K562 (cell line): ENCODE results near the gene MINPP1. TPM values are rescaled to one million over a fixed set of nuclear protein-coding genes. Genes with fewer than 3 reads are reported as not detected.

Experiments used
- ESRRB ChIP-seq: fragments of 250-450 bp; sonication (Bioruptor Pico); IDR thresholded peaks from 2 replicates; pipeline ENCODE4 v1.5.0; 2020; ENCODE audit warnings: mild to moderate bottlenecking, moderate library complexity, borderline replicate concordance
- FOSL1 ChIP-seq: fragments of 200-800 bp; sonication (Bioruptor generic); conservative IDR thresholded peaks from 2 replicates; pipeline ENCODE4 v1.6.1; 2016; ENCODE audit warnings: missing genetic modification characterization, missing compliant biosample characterization
- GATA2 ChIP-seq: sonication (generic); formaldehyde crosslinking; IDR thresholded peaks from 2 replicates; pipeline ENCODE4 v1.4.0; 2020; ENCODE audit warnings: mild to moderate bottlenecking, missing genetic modification reagents
- L3MBTL2 ChIP-seq: fragments of 450-650 bp; IDR thresholded peaks from 2 replicates; pipeline ENCODE4 v1.6.1; 2016; ENCODE audit warnings: mild to moderate bottlenecking, moderate library complexity
- MTA2 ChIP-seq: fragments of 450-650 bp; IDR thresholded peaks from 2 replicates; pipeline ENCODE4 v1.6.1; 2016; ENCODE audit warnings: low read depth
- NCOA2 ChIP-seq, 2 experiments: fragments of 450-650 bp; IDR thresholded peaks; 2 replicates each; pipeline ENCODE4 v1.6.1; 2018; ENCODE audit warnings: mild to moderate bottlenecking in 2 of 2, moderate library complexity in 1 of 2; ENCODE audit not compliant: partially characterized antibody in 2 of 2
- NCOA6 ChIP-seq: fragments of 450-650 bp; IDR thresholded peaks from 2 replicates; pipeline ENCODE4 v1.6.1; 2017; ENCODE audit warnings: mild to moderate bottlenecking
- NR4A1 ChIP-seq, 2 experiments: fragments of 250-450 bp in 1 of 2; fragments of 450-650 bp in 1 of 2; sonication (Bioruptor Pico) in 1 of 2; IDR thresholded peaks; 2 replicates each; pipeline versions ENCODE4 v1.4.0 to v1.6.1; 2016 to 2020; ENCODE audit warnings: mild to moderate bottlenecking in 2 of 2, missing compliant biosample characterization in 1 of 2, missing genetic modification characterization in 1 of 2, moderate library complexity in 1 of 2
- POLR2A ChIP-seq: fragments of 450-650 bp; conservative IDR thresholded peaks from 2 replicates; pipeline ENCODE4 v1.6.1; 2016
- POLR2AphosphoS5 ChIP-seq: IDR thresholded peaks from 2 replicates; pipeline ENCODE4 v1.6.1; 2011; ENCODE audit warnings: mild to moderate bottlenecking, low read depth, low read length, moderate library complexity; ENCODE audit not compliant: control insufficient read depth, insufficient read depth
- PTRF ChIP-seq: fragments of 450-650 bp; IDR thresholded peaks from 2 replicates; pipeline ENCODE4 v1.6.1; 2016; ENCODE audit warnings: mild to moderate bottlenecking, missing genetic modification characterization, missing compliant biosample characterization
- SIX5 ChIP-seq, 2 experiments: IDR thresholded peaks; 2 replicates each; pipeline ENCODE4 v1.6.1; 2011; ENCODE audit warnings: low read length in 2 of 2, borderline replicate concordance in 1 of 2, low read depth in 1 of 2, mild to moderate bottlenecking in 1 of 2, moderate library complexity in 1 of 2; ENCODE audit not compliant: insufficient read depth in 1 of 2
- SOX6 ChIP-seq: fragments of 450-650 bp; IDR thresholded peaks from 2 replicates; pipeline ENCODE4 v1.6.1; 2014; ENCODE audit warnings: mild to moderate bottlenecking
- TRIM24 ChIP-seq, 2 experiments: fragments of 450-650 bp; IDR thresholded peaks; 2 replicates each; pipeline ENCODE4 v1.6.1; 2016
- XRCC4 ChIP-seq: IDR thresholded peaks from one replicate; pipeline ENCODE4 v1.6.1; 2011; ENCODE audit not compliant: insufficient read depth, insufficient read length; ENCODE audit errors: extremely low read depth
- ZNF79 ChIP-seq: fragments of 250-450 bp; sonication (Bioruptor Pico); IDR thresholded peaks from 2 replicates; pipeline ENCODE4 v1.4.0; 2020; ENCODE audit warnings: low read depth, mild to moderate bottlenecking, moderate library complexity
- polyA plus RNA-seq, 8 experiments: library from polyadenylated mRNA; depleted of rRNA in 4 of 8; stranded (reverse) in 5 of 8; unstranded in 3 of 8; fragments of >200 nt; fragmentation: Nextera tagmentation in 2 of 8; fragmentation: Illumina TruSeq in 1 of 8; extraction: Ambion mirVana in 2 of 8; extraction: Trizol in 1 of 8; gene quantifications; 2 replicates each; pipeline versions ENCODE4 v1.2.1 to v1.2.3, GENCODE V29; 2011 to 2014; ENCODE audit warnings: inconsistent platforms in 1 of 8, missing spikeins in 1 of 8
- total RNA-seq, 7 experiments: library from RNA; depleted of rRNA in 6 of 7; stranded (reverse); fragments of >200 nt in 6 of 7; fragmentation: Illumina TruSeq in 2 of 7; extraction: Trizol in 2 of 7; gene quantifications; 2 replicates each; pipeline versions ENCODE4 v1.2.1 to v1.2.3, GENCODE V29; 2011 to 2021; ENCODE audit warnings: low replicate concordance in 1 of 7
- TF ChIP-seq, protein P1 (sequence below): sonication (generic); formaldehyde crosslinking; IDR thresholded peaks from 2 replicates; pipeline ENCODE4 v1.8.0; 2022; ENCODE audit warnings: mild to moderate bottlenecking, missing genetic modification reagents, borderline replicate concordance
- TF ChIP-seq, protein P2 (sequence below): sonication (generic); formaldehyde crosslinking; IDR thresholded peaks from 2 replicates; pipeline ENCODE4 v1.8.0; 2022; ENCODE audit warnings: mild to moderate bottlenecking, missing genetic modification reagents
- TF ChIP-seq, protein P3 (sequence below): fragments of 200-800 bp; sonication (Bioruptor generic); IDR thresholded peaks from 2 replicates; pipeline ENCODE4 v1.6.1; 2017; ENCODE audit warnings: missing genetic modification characterization, missing compliant biosample characterization
- TF ChIP-seq, protein P4 (sequence below), 2 experiments: fragments of 200-800 bp in 1 of 2; sonication (Bioruptor generic) in 1 of 2; sonication (generic) in 1 of 2; formaldehyde crosslinking in 1 of 2; IDR thresholded peaks in 1 of 2; conservative IDR thresholded peaks in 1 of 2; 2 replicates each; pipeline versions ENCODE4 v1.5.0 to v1.6.1; 2016 to 2020; ENCODE audit warnings: missing compliant biosample characterization in 1 of 2, missing genetic modification characterization in 1 of 2, missing genetic modification reagents in 1 of 2
- TF ChIP-seq, protein P5 (sequence below): sonication (generic); formaldehyde crosslinking; IDR thresholded peaks from 2 replicates; pipeline ENCODE4 v1.4.0; 2020; ENCODE audit warnings: mild to moderate bottlenecking, missing genetic modification reagents

MINPP1 gene
- total and polyA plus RNA-seq, 9 of the 15 experiments (the other 6 are each of a cell fraction or from before 2014, with no cell fraction given), result 11.5 to 44.5 (median 27.1) TPM

DNA sequence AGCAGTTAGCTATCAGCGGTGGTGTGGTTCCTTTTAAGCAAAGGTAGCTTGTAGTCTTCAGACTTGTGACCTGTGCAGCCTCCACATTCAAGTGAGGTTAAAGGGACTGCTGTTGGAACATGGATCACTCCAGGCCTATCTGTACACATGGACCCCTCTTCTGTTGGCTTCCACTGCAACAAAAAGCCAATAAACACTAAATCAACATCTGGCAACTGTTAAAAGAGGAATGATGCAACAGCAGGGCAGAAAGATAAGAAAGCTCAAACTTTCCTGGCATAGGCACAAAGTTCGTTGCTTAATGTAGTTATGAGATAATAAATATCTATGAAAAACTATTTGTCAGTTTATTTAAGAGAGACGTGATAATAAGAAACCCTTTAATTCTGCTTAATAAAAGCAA lies 4.0 kb upstream of the MINPP1 start (continued):
- TF ChIP-seq, protein P1, sequence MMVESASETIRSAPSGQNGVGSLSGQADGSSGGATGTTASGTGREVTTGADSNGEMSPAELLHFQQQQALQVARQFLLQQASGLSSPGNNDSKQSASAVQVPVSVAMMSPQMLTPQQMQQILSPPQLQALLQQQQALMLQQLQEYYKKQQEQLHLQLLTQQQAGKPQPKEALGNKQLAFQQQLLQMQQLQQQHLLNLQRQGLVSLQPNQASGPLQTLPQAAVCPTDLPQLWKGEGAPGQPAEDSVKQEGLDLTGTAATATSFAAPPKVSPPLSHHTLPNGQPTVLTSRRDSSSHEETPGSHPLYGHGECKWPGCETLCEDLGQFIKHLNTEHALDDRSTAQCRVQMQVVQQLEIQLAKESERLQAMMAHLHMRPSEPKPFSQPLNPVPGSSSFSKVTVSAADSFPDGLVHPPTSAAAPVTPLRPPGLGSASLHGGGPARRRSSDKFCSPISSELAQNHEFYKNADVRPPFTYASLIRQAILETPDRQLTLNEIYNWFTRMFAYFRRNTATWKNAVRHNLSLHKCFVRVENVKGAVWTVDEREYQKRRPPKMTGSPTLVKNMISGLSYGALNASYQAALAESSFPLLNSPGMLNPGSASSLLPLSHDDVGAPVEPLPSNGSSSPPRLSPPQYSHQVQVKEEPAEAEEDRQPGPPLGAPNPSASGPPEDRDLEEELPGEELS (CRISPR knock-in tag), result no peak
- TF ChIP-seq ZNF79 (CRISPR knock-in tag) (no peak; the same call in 1 of the 2 replicates), FOSL1 (tag) (peak; percentile 83), NCOA2 (IDR thresholded peaks at IDR 0.05; ENCODE audit: partially characterized antibody in 2 of 2) (peak in 1 of 2 experiments; percentile 52), MTA2 (peak; percentile 62), TRIM24 (IDR thresholded peaks at IDR 0.05) (peak; percentile 87 to 93), POLR2A (no peak), POLR2AphosphoS5 (peak; percentile 82; the same call in 1 of the 2 replicates), PTRF (tag) (no peak), SOX6 (peak; percentile 81), ESRRB (no peak), NR4A1 (CRISPR knock-in tag; IDR thresholded peaks at IDR 0.05) (no peak), NR4A1 (tag; IDR thresholded peaks at IDR 0.05) (peak; percentile 75), GATA2 (CRISPR knock-in tag) (peak; percentile 65), L3MBTL2 (peak; percentile 78), NCOA6 (no peak), XRCC4 (no peak), SIX5 (IDR thresholded peaks at IDR 0.05; ENCODE audit: borderline replicate concordance in 1 of 2, insufficient read depth in 1 of 2, low read depth in 1 of 2, low read length in 2 of 2) (no peak)
- TF ChIP-seq, protein P2, sequence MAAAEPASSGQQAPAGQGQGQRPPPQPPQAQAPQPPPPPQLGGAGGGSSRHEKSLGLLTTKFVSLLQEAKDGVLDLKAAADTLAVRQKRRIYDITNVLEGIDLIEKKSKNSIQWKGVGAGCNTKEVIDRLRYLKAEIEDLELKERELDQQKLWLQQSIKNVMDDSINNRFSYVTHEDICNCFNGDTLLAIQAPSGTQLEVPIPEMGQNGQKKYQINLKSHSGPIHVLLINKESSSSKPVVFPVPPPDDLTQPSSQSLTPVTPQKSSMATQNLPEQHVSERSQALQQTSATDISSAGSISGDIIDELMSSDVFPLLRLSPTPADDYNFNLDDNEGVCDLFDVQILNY (CRISPR knock-in tag), result no peak
- TF ChIP-seq, protein P3, sequence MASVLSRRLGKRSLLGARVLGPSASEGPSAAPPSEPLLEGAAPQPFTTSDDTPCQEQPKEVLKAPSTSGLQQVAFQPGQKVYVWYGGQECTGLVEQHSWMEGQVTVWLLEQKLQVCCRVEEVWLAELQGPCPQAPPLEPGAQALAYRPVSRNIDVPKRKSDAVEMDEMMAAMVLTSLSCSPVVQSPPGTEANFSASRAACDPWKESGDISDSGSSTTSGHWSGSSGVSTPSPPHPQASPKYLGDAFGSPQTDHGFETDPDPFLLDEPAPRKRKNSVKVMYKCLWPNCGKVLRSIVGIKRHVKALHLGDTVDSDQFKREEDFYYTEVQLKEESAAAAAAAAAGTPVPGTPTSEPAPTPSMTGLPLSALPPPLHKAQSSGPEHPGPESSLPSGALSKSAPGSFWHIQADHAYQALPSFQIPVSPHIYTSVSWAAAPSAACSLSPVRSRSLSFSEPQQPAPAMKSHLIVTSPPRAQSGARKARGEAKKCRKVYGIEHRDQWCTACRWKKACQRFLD (CRISPR knock-in tag), result no peak
- TF ChIP-seq, protein P4, sequence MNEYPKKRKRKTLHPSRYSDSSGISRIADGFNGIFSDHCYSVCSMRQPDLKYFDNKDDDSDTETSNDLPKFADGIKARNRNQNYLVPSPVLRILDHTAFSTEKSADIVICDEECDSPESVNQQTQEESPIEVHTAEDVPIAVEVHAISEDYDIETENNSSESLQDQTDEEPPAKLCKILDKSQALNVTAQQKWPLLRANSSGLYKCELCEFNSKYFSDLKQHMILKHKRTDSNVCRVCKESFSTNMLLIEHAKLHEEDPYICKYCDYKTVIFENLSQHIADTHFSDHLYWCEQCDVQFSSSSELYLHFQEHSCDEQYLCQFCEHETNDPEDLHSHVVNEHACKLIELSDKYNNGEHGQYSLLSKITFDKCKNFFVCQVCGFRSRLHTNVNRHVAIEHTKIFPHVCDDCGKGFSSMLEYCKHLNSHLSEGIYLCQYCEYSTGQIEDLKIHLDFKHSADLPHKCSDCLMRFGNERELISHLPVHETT (CRISPR knock-in tag; conservative IDR thresholded peaks at IDR 0.05 in 1 of 2, IDR thresholded peaks at IDR 0.05 in 1 of 2), result no peak
- TF ChIP-seq, protein P5, sequence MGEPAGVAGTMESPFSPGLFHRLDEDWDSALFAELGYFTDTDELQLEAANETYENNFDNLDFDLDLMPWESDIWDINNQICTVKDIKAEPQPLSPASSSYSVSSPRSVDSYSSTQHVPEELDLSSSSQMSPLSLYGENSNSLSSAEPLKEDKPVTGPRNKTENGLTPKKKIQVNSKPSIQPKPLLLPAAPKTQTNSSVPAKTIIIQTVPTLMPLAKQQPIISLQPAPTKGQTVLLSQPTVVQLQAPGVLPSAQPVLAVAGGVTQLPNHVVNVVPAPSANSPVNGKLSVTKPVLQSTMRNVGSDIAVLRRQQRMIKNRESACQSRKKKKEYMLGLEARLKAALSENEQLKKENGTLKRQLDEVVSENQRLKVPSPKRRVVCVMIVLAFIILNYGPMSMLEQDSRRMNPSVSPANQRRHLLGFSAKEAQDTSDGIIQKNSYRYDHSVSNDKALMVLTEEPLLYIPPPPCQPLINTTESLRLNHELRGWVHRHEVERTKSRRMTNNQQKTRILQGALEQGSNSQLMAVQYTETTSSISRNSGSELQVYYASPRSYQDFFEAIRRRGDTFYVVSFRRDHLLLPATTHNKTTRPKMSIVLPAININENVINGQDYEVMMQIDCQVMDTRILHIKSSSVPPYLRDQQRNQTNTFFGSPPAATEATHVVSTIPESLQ, result no peak
